Endodermal cell (in vitro differentiated cells): ENCODE data around the gene POGZ. TPM values are rescaled to one million over a fixed set of nuclear protein-coding genes. Genes with fewer than 3 reads are reported as not detected.

ENCODE experiments used
- DNase-seq: peaks from one replicate; pipeline ENCODE4 v3.0.0-alpha.2; 2017
- H3K27ac ChIP-seq: 2 replicates; pipeline ENCODE4 v1.5.1; 2013; ENCODE audit warnings: mild to moderate bottlenecking, low read depth, low read length, moderate library complexity
- H3K27me3 ChIP-seq: 2 replicates; pipeline ENCODE4 v1.6.1; 2013; ENCODE audit warnings: mild to moderate bottlenecking, low read length, moderate library complexity; ENCODE audit not compliant: insufficient read depth, control insufficient read depth, poor library complexity, severe bottlenecking
- H3K36me3 ChIP-seq: 2 replicates; pipeline ENCODE4 v1.7.0; 2013; ENCODE audit warnings: mild to moderate bottlenecking, low read length, moderate library complexity; ENCODE audit not compliant: control insufficient read depth, insufficient read depth
- H3K4me1 ChIP-seq: one replicate; pipeline ENCODE4 v1.7.0; 2013; ENCODE audit warnings: low read length; ENCODE audit not compliant: control insufficient read depth, insufficient read depth
- H3K4me3 ChIP-seq: 2 replicates; pipeline ENCODE4 v1.5.1; 2013; ENCODE audit warnings: mild to moderate bottlenecking, low read length, moderate library complexity
- H3K9ac ChIP-seq: 2 replicates; pipeline ENCODE4 v1.6.1; 2013; ENCODE audit warnings: mild to moderate bottlenecking, low read length, moderate library complexity; ENCODE audit not compliant: poor library complexity, severe bottlenecking; ENCODE audit errors: extremely low read depth
- H3K9me3 ChIP-seq: 2 replicates; pipeline ENCODE4 v1.6.1; 2013; ENCODE audit warnings: mild to moderate bottlenecking, low read length, moderate library complexity; ENCODE audit not compliant: control insufficient read depth
- H3K27ac Mint-ChIP-seq: 2 replicates; pipeline ENCODE4 v1.8.0; 2020; ENCODE audit warnings: mixed read lengths
- H3K27me3 Mint-ChIP-seq: 2 replicates; pipeline ENCODE4 v1.8.0; 2021; ENCODE audit warnings: mild to moderate bottlenecking, mixed read lengths; ENCODE audit not compliant: insufficient read depth
- H3K36me3 Mint-ChIP-seq: 2 replicates; pipeline ENCODE4 v1.8.0; 2020; ENCODE audit warnings: low read depth, mixed read lengths
- H3K4me1 Mint-ChIP-seq: 2 replicates; pipeline ENCODE4 v1.8.0; 2020; ENCODE audit warnings: mixed read lengths
- H3K4me3 Mint-ChIP-seq: 2 replicates; pipeline ENCODE4 v1.8.0; 2020; ENCODE audit warnings: mild to moderate bottlenecking, moderate library complexity, mixed read lengths
- H3K9me3 Mint-ChIP-seq: 2 replicates; pipeline ENCODE4 v1.8.0; 2020; ENCODE audit warnings: mild to moderate bottlenecking, mixed read lengths
- CTCF ChIP-seq: fragments of 200-600 bp; sonication (generic); conservative IDR thresholded peaks from 2 replicates; pipeline ENCODE4 v1.5.0; 2021; ENCODE audit warnings: antibody characterized with exemption, mild to moderate bottlenecking
- WGBS, 2 experiments: methylation state at CpG; one replicate each; pipeline versions ENCODE4 v1.1.5 to v1.1.7; 2013; ENCODE audit warnings: missing lambda C conversion rate in 2 of 2, mixed read lengths in 1 of 2; ENCODE audit not compliant: insufficient coverage in 1 of 2, insufficient read length in 1 of 2; 5-methylcytosine and 5-hydroxymethylcytosine counted together
- total RNA-seq, 2 donors: library from RNA; stranded (reverse); fragmentation: NEBNext Ultra II Directional in 1 of 2; extraction: Animal tissue kit (Norgen Biotek cat#: 25700) in 1 of 2; gene quantifications; 2 replicates in 1 of 2; 3 replicates in 1 of 2; pipeline ENCODE4 v1.2.1, GENCODE V29; 2021

POGZ gene
- total RNA-seq, 2 donors from 2014 or later = 138 to 165 TPM

- TF ChIP-seq CTCF = no peak
- H3K9me3 ChIP-seq = peaks cover 17% of the 10 kb centered on the region
- H3K4me1 Mint-ChIP-seq = no peaks in the 10 kb centered on the region
- peaks cover 30% of the 10 kb centered on the region for H3K9me3 Mint-ChIP-seq
- no peaks in the 10 kb centered on the region for H3K36me3 ChIP-seq
- no peak overlapping the region for H3K9ac ChIP-seq
- peak overlapping the region; percentile 35 for H3K4me3 ChIP-seq
- no peak overlapping the region for H3K27ac ChIP-seq
- H3K27me3 ChIP-seq = no peaks in the 10 kb centered on the region
- H3K4me1 ChIP-seq = no peaks in the 10 kb centered on the region
- no peak for DNase-seq
- H3K27me3 Mint-ChIP-seq = no peaks in the 10 kb centered on the region
- peaks cover 42% of the 10 kb centered on the region for H3K36me3 Mint-ChIP-seq
- H3K4me3 Mint-ChIP-seq = no peak overlapping the region
- no peak overlapping the region for H3K27ac Mint-ChIP-seq
Observed at GRCh38 chr1:151361883-151362282, 97.4 kb downstream of the POGZ start.

- Histone ChIP-seq H3K4me1 (no peaks in the 10 kb centered on the region), H3K9ac (no peak overlapping the region), H3K4me3 (no peak overlapping the region), H3K9me3 (peaks cover 8% of the 10 kb centered on the region), H3K27ac (no peak overlapping the region), H3K36me3 (no peaks in the 10 kb centered on the region), H3K27me3 (no peaks in the 10 kb centered on the region)
- no peak for DNase-seq
- H3K9me3 Mint-ChIP-seq = peaks cover 19% of the 10 kb centered on the region
- H3K36me3 Mint-ChIP-seq = peaks cover 4% of the 10 kb centered on the region
- H3K4me1 Mint-ChIP-seq = no peaks in the 10 kb centered on the region
- H3K27me3 Mint-ChIP-seq = peaks cover 3% of the 10 kb centered on the region
- no peak overlapping the region for H3K4me3 Mint-ChIP-seq
- TF ChIP-seq CTCF = no peak
- WGBS, 2 experiments = 80 to 88% methylated on average over 1 of the region's 2 CpGs
- no peak overlapping the region for H3K27ac Mint-ChIP-seq
Observed at GRCh38 chr1:151356696-151357095, 102.6 kb downstream of the POGZ start.

Other genes starting within 250 kb of the POGZ start
- gene PSMD4, start 204.8 kb downstream of the POGZ start, total RNA-seq = 100 to 1,000 TPM; 188 to 205 TPM
- gene ZNF687, start 177.2 kb downstream of the POGZ start, total RNA-seq = 10 to 100 TPM; 43.0 to 49.8 TPM
- gene PI4KB, start 132.1 kb downstream of the POGZ start, total RNA-seq = 10 to 100 TPM; 34.3 to 37.5 TPM
- 10 to 100 TPM; 57.7 to 72.1 TPM for gene RFX5, start 112.2 kb downstream of the POGZ start, total RNA-seq
- gene SELENBP1, start 86.8 kb downstream of the POGZ start, total RNA-seq = 10 to 100 TPM; 35.4 to 39.2 TPM
- 100 to 1,000 TPM; 327 to 333 TPM for gene PSMB4, start 59.9 kb downstream of the POGZ start, total RNA-seq
- 10 to 100 TPM; 39.7 to 39.9 TPM for gene CGN, start 51.9 kb upstream of the POGZ start, total RNA-seq
- gene TUFT1, start 80.8 kb upstream of the POGZ start, total RNA-seq = 10 to 100 TPM; 12.7 to 18.3 TPM
- 10 to 100 TPM; 41.2 to 47.3 TPM for gene SNX27, start 152.6 kb upstream of the POGZ start, total RNA-seq